Breast epithelium (tissue), 4 donors: ENCODE measurements around the gene AMBP. TPM values are rescaled to one million over a fixed set of nuclear protein-coding genes. Genes with fewer than 3 reads are reported as not detected.

Experiments used
- DNase-seq, 2 donors: peaks; one replicate each; pipeline ENCODE4 v3.0.0-alpha.2; 2019; ENCODE audit warnings: low spot score in 2 of 2
- H3K27ac ChIP-seq, 2 donors: fragments of 200-600 bp; sonication (generic) in 1 of 2; one replicate each; pipeline ENCODE4 v1.5.1; 2016 to 2019; ENCODE audit warnings: mild to moderate bottlenecking in 1 of 2
- H3K27me3 ChIP-seq, 2 donors: fragments of 200-600 bp; sonication (generic) in 1 of 2; one replicate each; pipeline versions ENCODE4 v1.5.1 to v1.6.0; 2017 to 2019; ENCODE audit warnings: control low read depth in 1 of 2, mild to moderate bottlenecking in 1 of 2
- H3K36me3 ChIP-seq: fragments of 200-600 bp; one replicate; pipeline ENCODE4 v1.5.1; 2019
- H3K4me1 ChIP-seq, 2 donors: fragments of 200-600 bp; sonication (generic); one replicate each; pipeline ENCODE4 v1.5.1; 2016 to 2019; ENCODE audit warnings: control low read depth in 1 of 2
- H3K4me3 ChIP-seq, 3 donors: fragments of 200-600 bp; sonication (generic); 1 replicate in 2 of 3; 2 replicates in 1 of 3; pipeline ENCODE4 v1.5.1; 2016 to 2019; ENCODE audit warnings: mild to moderate bottlenecking in 3 of 3, moderate library complexity in 2 of 3
- H3K9me3 ChIP-seq, 2 donors: fragments of 200-600 bp; sonication (generic) in 1 of 2; one replicate each; pipeline ENCODE4 v1.5.1; 2016 to 2019; ENCODE audit warnings: control low read depth in 1 of 2
- CTCF ChIP-seq, 3 donors: fragments of 450-650 bp; IDR thresholded peaks; one replicate each; pipeline ENCODE4 v1.5.1; 2016 to 2017; ENCODE audit warnings: antibody characterized with exemption in 3 of 3, mild to moderate bottlenecking in 3 of 3, moderate library complexity in 3 of 3
- POLR2A ChIP-seq: fragments of 450-650 bp; IDR thresholded peaks from one replicate; pipeline ENCODE4 v1.6.1; 2016; ENCODE audit warnings: antibody characterized with exemption, mild to moderate bottlenecking, moderate library complexity
- POLR2AphosphoS5 ChIP-seq, 3 donors: sonication (generic); formaldehyde crosslinking; IDR thresholded peaks; one replicate each; pipeline ENCODE4 v1.6.1; 2017; ENCODE audit warnings: antibody characterized with exemption in 3 of 3
- intact Hi-C: fragments of 100-400 bp; cut with DNase I; formaldehyde crosslinking; loops from one replicate; pipeline ENCODE4 v1.15.1; 2023; ENCODE audit warnings: low total_unique reads
- total RNA-seq, 3 donors: library from RNA; depleted of rRNA; stranded (reverse); fragments of >200 nt; gene quantifications; one replicate each; pipeline ENCODE4 v1.1.0, GENCODE V29; 2016

The AMBP gene
- total RNA-seq, 3 donors from 2014 or later, result 0.66 TPM; not detected in 2

- peak; percentile 46 to 77 for DNase-seq
- Histone ChIP-seq H3K36me3 (no peaks in the 10 kb centered on the region), H3K27ac (no peak overlapping the region), H3K27me3 (no peaks in the 10 kb centered on the region), H3K4me1 (peaks cover 0 to 2% of the 10 kb centered on the region in 2 donors), H3K9me3 (no peaks in the 10 kb centered on the region), H3K4me3 (no peak overlapping the region)
- TF ChIP-seq POLR2A (no peak), CTCF (IDR thresholded peaks at IDR 0.05) (peak; percentile 38 to 94 (median 85)), POLR2AphosphoS5 (IDR thresholded peaks at IDR 0.05) (no peak)
- intact Hi-C loops, result no loop called here
These were observed 30.1 kb upstream of the AMBP start for GRCh38 chr9:114108016-114108833.

DNA sequence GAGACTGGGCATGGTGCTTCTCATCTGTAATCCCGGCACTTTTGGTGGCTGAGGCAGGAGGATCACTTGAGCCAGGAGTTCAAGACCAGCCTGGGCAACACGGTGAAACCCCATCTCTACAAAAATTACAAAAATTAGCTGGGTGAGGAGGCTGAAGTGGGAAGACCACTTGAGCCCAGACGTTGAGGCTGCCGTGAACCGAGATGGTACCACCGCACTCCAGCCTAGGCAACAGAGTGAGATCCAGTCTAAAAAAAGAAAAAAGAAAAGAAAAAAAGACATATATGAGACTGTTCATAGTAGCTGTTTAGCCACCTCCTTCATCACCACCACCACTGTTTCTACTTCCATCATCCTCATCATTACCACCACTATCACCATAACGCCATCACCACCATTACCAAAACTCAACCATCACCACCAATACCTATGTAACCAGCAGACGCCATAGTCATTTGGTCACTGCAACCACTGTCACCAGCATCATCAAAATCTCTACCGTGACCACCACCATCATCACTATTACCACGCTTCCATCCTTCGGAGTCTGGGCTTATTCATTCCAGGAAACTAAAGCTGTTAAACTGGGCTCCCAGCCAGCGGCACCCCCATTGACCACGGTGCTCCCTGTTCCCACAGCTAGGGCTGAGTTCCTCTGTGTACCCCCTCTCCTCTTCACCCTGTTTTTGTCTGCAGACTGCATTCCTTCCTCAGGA is 29.3 kb upstream of the AMBP start:
- H3K36me3 ChIP-seq, result no peaks in the 10 kb centered on the region
- H3K9me3 ChIP-seq, result no peaks in the 10 kb centered on the region
- intact Hi-C loops, result no loop called here
- no peak overlapping the region for H3K27ac ChIP-seq
- DNase-seq, result no peak
- no peaks in the 10 kb centered on the region for H3K4me1 ChIP-seq
- TF ChIP-seq POLR2AphosphoS5 (IDR thresholded peaks at IDR 0.05) (no peak), POLR2A (no peak), CTCF (IDR thresholded peaks at IDR 0.05) (no peak)
- no peak overlapping the region for H3K4me3 ChIP-seq
- H3K27me3 ChIP-seq, result no peaks in the 10 kb centered on the region

DNA sequence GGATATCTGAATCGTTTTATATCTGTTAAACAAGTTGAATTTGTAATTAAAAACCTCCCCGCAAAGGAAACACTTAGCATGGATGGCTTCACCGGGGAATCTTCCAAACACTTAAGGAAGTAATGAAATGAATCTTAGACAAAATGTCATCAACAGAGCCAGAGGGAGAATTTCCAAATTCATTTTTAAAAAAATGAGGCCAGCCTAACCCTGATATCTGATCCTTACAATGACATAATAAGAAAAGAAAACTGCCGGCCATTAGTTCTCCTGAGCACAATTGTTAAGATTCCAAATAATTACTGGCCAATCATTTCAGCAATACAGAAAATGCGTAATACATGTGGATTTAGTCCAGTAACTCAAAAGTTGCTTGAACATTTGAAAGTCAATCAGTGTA is 27.1 kb upstream of the AMBP start:
- Histone ChIP-seq H3K4me3 (no peak overlapping the region), H3K27me3 (no peaks in the 10 kb centered on the region), H3K4me1 (no peaks in the 10 kb centered on the region), H3K27ac (no peak overlapping the region), H3K36me3 (no peaks in the 10 kb centered on the region), H3K9me3 (peaks cover 0 to 4% of the 10 kb centered on the region in 2 donors)
- no peak for DNase-seq
- intact Hi-C loops, result no loop called here
- no peak for TF ChIP-seq POLR2A
- TF ChIP-seq CTCF (IDR thresholded peaks at IDR 0.05), result no peak
- no peak for TF ChIP-seq POLR2AphosphoS5 (IDR thresholded peaks at IDR 0.05)

DNA sequence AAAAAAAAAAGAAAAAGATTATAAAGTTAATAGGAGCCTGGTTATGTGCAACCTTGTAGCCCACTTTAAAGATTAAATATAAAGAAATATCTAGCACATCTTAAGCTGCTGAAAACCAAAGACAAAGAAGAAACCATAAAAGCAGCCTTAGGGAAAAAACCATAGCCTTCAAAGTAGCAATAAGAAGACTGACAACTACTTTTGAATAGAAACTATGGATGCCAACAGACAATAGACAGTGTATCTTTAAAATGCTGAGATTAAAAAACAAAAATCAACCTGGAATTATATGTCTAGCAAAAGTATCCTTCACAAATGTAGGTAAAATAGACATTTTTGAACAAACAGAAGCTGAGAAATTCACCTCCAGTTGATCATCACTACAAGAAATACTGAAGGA is 24.4 kb upstream of the AMBP start:
- Histone ChIP-seq H3K36me3 (no peaks in the 10 kb centered on the region), H3K27me3 (no peaks in the 10 kb centered on the region), H3K9me3 (peaks cover 0 to 4% of the 10 kb centered on the region in 2 donors), H3K4me1 (no peaks in the 10 kb centered on the region), H3K4me3 (no peak overlapping the region), H3K27ac (no peak overlapping the region)
- TF ChIP-seq POLR2A (no peak), POLR2AphosphoS5 (IDR thresholded peaks at IDR 0.05) (no peak), CTCF (IDR thresholded peaks at IDR 0.05) (no peak)
- DNase-seq, result no peak
- intact Hi-C loops, result no loop called here

GRCh38 chr9:114100536-114100935 is 22.4 kb upstream of the AMBP start:
- Histone ChIP-seq H3K27ac (no peak overlapping the region), H3K27me3 (no peaks in the 10 kb centered on the region), H3K9me3 (peaks cover 0 to 4% of the 10 kb centered on the region in 2 donors), H3K4me3 (no peak overlapping the region), H3K4me1 (no peaks in the 10 kb centered on the region), H3K36me3 (no peaks in the 10 kb centered on the region)
- DNase-seq, result no peak
- intact Hi-C loops, result no loop called here
- TF ChIP-seq CTCF (IDR thresholded peaks at IDR 0.05) (no peak), POLR2AphosphoS5 (IDR thresholded peaks at IDR 0.05) (no peak), POLR2A (no peak)
